Effector CD8-positive, alpha-beta T cell (primary cell): ENCODE data around the gene ACAP2.
"Not testable (repeated sequence)": the region's sequence is repeated elsewhere in the genome, so short reads cannot be mapped to it uniquely, and the experiment has no call there.

Source experiments
- DNase-seq: peaks from one replicate; lab custom pipeline; 2025; lab: John Stamatoyannopoulos, UW

ACAP2 gene

GRCh38 chr3:195247086-195247862 lies 195.5 kb downstream of the ACAP2 start:
- no peak for DNase-seq

GRCh38 chr3:195246581-195246995 lies 196.2 kb downstream of the ACAP2 start:
- no peak for DNase-seq

DNA sequence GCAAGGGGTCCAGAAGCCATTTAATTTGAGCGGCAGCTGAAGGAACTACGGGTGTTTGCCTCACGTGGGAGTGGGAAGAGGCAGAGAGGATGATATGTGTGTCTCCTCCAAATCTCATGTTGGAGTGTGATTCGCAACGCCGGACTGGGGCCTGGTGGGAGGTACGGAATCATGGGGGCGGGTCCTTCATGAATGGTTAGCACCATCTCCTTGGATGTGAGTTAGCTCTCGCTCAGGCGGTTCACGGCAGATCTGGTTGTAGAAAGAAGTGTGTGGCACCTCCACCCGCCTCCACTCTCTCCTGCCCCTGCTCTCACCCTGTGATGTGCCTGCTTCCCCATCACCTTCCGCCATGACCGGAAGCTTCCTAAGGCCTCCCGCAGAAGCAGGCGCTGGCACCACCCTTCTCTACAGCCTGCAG lies 197.3 kb downstream of the ACAP2 start:
- no peak for DNase-seq

DNA sequence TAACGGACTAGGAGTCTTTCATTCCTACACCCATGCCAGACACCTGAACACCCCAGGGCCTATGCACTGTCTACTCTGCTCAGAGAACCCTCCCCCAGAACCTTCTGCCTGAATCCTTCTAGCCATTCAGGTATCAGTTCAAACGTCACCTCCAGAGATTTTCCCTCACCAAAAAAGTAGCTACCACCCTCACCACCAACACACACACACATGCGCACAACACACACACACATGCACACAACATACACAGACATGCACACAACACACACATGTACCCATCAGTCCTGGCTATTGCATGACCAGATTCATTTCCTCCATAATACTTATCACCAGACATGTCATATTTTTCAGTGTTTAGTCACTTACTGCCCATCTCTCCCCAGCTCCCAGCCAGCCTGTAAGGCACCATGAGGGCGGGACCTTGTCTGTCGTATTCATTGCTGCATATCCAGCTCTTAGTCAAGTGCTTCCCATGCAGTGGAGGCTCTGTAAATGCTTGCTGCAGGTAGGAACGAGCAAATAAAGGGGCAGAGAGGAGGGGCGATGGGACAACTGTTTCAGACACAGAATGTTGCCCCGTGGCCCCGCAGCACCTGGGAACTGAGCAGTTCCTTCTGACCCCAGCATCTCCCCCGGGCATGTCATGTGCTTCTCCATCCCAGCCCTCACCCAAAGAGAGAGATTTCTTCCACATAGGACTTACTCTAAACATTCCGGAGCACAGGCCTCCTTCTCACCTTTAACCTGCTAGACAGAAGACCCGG lies 201.0 kb downstream of the ACAP2 start:
- DNase-seq, result no peak

DNA sequence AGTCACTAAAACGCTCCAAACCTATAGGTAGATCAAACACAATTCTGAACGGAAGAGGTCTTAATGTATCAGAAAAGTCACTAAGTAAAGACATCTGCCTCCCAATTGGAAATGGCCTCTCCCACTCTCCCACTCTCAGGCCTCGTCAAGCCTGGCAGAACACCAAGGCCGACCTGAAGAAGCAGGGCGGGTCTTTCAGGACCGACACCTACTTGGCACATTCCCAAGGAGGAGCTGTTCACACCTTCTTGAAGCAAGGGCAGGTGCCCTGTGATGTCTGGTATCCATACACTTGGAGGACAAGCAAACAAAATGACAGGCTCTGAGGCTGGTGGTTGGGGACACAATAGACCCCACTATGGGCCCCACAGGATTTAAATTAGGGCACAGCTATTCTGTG lies 201.9 kb downstream of the ACAP2 start:
- DNase-seq, result no peak

- DNase-seq, result no peak
Observed at GRCh38 chr3:195240171-195240701, 202.6 kb downstream of the ACAP2 start.

GRCh38 chr3:195239121-195239520 lies 203.7 kb downstream of the ACAP2 start:
- DNase-seq, result no peak

DNA sequence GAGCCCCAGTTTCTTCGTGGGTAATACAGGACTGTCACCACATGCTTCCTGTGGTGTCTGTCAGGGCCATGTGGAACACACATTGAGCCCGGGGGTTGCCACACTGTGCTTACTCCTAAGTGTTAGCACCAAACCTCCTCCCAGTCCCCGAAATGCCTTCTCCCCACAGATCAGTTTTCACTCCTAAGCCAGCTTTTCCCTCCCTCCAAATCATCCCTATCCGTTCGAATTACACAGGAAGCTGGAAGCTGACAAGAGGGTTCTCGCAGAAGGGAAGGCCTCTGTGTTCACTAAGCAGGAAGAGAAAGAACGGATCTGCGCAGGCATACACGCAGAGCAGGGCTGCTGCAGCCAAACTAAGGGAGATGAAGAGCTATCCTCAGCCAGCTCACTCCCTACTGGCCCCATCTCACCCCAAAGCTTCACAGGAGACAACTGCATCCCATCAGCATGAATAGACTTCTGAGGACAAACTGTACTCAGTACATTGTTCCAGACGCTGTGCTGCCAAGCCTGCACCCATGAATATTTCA lies 204.2 kb downstream of the ACAP2 start:
- DNase-seq, result no peak

- DNase-seq, result no peak
Observed at GRCh38 chr3:195238081-195238571, 204.7 kb downstream of the ACAP2 start.

DNA sequence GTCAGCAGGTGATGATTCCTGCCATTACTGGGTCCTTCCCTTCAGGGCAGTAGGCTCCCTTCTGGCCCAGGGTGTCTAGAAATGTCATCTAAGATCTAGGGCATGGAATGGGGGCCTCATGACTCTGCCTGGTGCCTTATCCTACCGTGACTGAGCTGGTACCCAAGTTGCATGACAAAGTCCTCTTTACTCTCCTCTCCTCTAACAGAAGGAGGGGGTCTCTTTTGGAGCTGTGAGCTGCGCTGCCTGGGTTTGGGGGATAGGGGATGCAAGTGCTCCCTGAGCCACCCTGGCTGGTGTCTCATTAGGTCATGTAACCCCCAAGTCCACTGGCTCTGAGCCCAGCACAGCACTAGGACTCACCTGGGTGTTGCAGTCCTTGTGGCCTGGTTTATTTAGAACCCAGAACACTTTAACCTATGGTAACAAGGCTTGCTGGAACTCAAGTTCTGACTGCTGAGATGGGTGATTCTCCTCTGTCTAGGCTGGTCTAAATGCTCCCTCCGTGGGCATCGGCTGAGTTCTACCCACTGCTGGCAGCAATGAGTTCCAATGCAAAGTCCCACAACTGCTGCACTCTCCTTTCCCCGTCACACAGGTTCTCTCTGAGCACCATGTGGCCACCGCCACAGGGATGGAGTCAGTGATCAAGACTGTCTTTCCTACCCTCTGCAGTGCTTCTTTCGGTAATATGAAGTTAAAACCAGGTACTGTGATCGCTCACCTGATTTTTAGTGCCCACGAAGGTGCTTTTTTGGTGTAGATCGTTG lies 205.8 kb downstream of the ACAP2 start:
- DNase-seq, result no peak

GRCh38 chr3:195236076-195236798 lies 206.6 kb downstream of the ACAP2 start:
- DNase-seq, result no peak

- no peak for DNase-seq
Observed at GRCh38 chr3:195230244-195230643, 212.6 kb downstream of the ACAP2 start.

- DNase-seq, result not testable (repeated sequence)
Observed at GRCh38 chr3:195228886-195229285, 213.9 kb downstream of the ACAP2 start.

DNA sequence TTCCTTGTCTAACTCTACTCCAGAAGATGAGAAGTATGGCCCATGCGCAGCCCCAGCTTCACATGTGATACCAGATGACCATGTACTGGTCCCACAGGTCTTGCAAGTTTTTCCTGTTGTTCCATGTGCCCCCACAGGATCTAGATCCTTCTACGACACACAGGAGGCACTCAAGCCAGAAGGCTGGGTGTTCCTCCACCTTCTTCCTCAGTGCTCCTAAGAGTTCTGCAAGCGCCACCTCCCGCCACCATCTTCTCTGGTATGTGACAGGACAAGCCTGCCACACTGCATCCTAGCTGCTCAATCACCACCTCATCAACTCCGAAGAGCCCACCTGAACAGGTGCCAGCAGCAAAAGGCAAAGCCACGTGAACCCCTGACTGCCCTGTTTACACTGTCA lies 214.9 kb downstream of the ACAP2 start:
- DNase-seq, result no peak

DNA sequence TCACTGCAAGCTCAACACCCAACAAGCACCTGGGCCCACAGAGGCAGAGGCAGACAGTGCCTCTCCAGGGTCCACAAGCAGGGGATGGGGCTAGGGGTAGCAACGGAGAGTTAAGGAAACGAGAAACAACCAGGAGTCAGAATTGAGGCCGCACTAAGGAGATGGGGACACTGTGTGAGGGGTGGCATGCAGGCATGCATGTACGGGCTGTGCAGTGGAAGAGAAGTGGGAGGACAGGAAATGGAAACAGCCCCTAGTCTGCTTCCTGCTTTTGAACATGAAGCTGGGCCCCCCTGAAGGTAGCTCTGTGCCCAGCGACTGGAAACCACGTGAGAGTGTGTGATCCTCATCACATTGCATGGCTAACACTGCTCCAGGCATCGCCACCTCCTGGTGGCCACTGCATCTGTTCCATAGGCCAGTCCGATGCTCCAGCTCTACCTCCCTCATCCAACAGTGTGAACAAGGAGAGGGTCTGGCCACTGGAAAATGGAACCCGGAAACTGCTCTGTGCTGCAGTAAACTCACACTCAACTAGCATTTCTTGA lies 215.8 kb downstream of the ACAP2 start:
- DNase-seq, result no peak

- DNase-seq, result no peak
Observed at GRCh38 chr3:195226445-195226844, 216.4 kb downstream of the ACAP2 start.

GRCh38 chr3:195224980-195225580 lies 217.7 kb downstream of the ACAP2 start:
- no peak for DNase-seq
